Activated CD4-positive, alpha-beta T cell treated with anti-CD3 and anti-CD28 coated beads, Interleukin-2, amount 50 U/mL, for 24 hours (primary cell): ENCODE data around the gene ST6GALNAC1.

Experiments
- DNase-seq, 2 donors: peaks; one replicate each; pipeline ENCODE4 v3.0.0-alpha.2; 2020; ENCODE audit warnings: low read depth in 1 of 2, low spot score in 1 of 2

The ST6GALNAC1 gene

DNA sequence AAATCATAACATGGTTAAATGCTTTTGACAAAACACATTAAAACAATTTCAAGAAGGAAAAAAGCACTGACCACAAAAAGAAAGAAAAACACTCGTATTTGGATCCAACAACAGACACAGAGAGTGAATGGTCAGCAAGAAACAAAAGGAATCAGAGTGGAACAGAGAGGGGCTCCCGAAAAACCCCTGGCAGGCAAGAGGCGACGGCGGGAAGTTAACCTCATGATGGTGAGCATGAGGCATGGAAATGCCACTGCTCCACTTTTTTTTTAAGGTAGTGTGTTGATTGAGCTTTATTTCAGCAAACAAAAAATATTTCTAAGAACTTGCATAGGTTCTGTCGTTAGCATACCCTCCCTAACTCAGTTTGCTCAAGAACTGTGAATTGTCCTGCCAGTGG lies 32.1 kb upstream of the ST6GALNAC1 start:
- no peak for DNase-seq

DNA sequence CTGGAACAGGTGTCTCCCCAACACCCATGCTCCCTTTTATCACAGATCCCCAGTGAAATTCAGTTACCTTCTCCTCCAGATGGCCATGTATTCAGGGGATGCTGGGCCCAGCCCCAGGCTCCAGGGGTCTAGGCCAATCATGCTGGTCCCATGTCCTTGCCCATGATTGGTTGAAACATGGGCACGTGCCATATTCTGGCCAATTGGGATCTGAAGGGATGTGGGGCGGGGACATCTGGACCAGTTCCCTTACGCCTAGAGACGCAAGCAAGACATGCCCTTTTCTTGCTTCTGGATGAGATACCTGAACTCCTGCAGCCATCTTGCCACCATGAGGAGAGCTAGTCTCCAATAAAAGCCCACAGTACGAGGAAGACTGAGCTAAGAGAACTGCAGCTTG lies 31.0 kb upstream of the ST6GALNAC1 start:
- DNase-seq, result no peak

DNA sequence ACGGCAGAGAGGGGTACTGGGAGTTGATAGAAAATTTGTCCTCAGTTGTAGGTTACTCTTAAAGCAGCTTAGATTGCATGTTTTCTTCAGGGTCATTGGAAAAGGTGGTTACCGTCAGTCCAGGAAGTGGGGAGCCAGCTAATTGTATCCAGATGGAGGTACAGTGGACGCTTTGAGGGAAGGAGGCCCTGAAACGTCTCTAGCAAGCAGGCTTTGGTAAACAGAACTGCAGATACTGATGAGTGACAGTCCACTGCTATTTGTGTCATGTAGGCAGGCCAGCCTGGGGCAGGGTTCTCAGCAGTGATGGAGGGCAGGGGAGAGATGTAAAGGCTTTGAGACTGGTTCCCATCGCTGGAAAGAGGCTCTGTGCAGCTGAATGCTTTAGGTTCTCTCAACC lies 30.2 kb upstream of the ST6GALNAC1 start:
- no peak for DNase-seq

DNA sequence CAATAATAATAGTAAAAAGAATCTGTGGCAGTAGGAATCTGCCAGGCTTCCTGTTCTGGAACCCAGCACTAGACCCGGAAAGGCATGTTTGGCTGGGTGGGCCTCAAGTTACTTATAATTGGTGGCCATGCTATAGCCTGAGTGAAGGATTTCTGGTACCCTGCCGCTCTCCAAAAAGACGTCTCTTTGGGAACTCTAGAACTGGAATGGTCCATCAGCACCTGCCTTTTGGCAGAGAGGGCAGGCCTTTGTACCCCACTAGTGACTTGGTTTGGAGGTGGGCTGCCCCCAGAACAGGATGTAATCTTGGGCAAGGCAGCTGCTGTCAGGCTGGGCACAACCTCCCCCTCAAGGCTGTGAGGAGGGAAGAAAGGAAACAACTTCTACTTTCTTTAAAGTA lies 29.3 kb upstream of the ST6GALNAC1 start:
- DNase-seq, result no peak

DNA sequence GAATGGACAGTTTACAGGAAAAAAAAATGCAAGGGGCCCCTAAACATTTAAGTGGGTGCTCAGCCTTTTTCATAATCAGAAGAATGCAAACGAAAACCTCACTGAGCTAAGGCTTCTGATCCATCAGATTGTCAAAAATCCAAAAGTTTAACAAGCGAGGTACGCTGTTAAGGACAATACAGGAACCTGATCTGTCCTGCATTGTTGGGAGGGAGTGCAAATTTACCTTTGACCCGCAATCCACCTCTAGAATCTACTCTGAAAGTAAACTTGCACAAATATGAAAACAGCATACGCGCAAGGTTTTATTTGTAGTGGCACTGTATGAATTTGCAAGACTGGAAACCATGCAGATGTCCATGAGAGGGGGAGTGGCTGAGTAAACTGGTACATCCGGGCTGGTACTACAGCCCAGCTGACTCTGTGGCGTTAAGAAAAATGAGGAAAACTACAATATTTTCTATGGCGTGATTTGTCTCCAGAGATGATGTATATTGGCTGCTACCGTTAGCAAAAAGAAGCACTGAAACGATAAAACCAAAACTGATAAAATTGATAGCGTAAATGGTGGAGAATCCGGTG lies 28.8 kb upstream of the ST6GALNAC1 start:
- DNase-seq, result no peak

DNA sequence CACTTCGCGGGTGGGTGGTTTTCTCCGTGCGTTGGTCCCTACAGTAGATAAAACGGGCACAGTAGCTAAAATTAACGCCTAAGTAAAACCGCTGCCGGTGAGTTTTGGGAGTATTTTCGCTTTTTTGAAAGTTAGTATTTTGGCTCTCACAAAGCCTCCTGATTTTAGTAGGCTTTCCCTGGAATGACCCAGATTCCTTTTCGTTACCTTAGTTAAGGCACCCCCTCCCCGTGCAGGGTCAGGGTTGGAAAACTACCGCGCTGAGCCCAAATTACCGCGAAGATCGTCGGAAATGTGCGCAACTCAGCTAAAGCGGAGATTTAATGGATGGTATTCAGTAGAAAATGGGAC lies 28.3 kb upstream of the ST6GALNAC1 start:
- DNase-seq, result no peak

DNA sequence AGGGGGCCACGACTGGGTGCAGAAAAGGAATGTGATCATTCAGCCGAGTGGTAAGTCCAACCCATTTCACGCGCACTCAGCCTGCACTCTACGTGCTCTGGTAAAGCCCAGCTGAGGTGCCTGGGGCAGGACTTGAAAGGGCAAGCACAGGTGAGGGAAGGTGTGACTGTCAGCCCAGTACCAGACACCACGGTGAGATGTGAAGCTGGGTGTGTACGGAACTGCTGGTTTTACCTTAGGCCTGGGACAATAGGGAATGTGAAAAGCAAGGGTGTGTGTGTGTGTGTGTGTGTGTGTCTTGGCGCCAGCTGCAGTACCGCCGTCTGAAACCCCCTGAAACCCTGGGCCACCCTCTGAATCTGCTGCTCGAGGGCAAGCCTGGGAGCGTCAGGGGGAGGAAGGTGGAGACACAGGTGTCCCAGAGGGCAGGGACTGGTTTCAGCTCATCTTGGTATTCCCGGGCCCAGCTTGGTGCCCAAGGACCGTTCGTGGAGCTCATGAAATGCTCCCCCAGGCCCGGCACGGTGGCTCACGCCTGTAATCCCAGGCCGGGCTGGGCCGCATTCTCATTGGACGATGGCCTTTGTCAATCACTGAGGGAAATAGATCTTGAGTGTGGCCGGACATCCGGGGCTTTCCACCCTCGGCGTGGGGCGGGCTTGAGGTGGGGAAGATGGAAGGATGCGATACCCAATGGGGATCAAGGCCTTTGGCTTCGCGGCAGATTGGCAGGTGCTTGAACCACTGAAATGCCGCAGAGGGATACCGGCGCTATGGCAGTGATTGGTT lies 27.8 kb upstream of the ST6GALNAC1 start:
- peak; percentile 92 to 99 for DNase-seq

DNA sequence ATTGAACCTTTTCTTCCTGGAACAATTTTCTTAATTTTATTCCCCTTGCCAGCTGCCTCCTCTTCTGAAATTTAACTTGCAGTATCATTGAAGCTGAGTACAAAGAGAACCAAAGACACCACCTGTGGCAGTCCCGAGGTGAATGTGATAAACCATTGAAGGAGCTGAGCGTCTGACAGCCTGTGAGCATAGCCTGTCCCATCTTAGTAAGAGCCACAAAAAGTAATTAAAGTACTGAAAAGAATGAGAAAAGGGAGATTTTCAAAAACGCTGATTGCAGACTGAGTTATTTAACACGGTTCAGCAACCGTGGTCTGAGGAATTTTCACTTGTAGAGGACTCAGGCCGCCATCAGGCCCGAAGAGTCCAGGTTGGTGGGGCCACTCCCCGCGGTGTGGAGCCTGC lies 27.2 kb upstream of the ST6GALNAC1 start:
- DNase-seq, result no peak

DNA sequence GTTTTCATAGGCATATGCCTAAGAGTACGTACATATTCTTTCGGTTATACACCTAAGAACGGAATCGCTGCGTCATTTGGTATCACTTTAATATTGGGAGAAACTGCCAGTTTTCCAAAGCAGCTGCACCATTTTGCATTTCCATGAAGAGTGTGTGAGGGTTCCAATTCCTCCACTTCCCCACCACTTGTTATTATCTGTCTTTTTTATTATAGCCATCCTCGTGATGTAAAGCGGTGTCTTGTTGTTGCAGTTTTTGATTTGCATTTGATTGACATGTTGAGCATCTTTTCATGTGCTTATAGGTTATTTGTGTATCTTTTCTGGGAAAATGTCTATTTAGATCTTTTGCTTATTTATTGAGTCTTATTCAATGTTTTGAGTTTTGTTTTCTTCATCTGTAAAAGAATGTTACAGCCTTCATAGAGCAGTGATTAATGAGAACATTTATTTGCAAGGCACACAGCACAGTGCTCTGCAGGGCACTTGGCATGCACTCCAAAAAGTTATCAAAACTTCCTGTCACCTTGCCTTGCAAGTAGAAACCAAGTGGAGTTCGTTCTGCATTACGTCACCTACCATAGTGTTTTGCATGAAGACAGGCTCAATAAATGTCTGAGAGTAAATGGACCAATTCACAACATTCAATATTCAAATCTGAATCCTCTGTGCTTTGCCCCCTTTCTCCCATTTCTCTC lies 26.6 kb upstream of the ST6GALNAC1 start:
- DNase-seq, result no peak

DNA sequence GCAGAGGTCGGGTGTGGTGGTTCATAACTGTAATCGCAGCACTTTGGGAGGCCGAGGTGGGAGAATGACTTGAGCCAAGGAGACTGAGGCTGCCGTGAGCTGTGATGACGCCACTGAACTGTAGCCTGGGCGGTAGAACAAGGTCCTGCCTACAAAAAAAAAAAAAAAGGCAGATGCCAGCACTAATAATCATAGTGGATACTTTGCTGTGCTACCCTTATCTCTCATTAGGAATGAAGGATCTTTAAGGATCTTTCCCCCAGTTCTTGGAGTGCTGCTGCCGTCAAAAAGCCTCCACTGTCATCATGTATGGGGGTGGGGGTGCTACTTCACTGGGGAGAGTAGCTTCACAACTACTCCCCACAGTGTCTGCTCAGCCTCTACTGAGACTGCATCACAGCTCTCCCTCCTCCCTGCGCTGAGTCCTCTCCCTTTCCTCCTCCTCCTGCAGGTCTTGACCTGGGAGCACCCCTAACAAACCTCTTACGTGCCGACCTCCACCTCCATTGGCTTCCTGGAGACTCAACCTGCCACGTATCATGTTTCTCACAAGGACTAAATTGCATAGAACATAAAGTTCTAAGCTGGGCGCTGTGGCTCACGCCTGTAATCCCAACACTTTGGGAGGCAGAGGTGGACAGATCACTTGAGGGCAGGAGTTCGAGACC lies 24.4 kb upstream of the ST6GALNAC1 start:
- no peak for DNase-seq

DNA sequence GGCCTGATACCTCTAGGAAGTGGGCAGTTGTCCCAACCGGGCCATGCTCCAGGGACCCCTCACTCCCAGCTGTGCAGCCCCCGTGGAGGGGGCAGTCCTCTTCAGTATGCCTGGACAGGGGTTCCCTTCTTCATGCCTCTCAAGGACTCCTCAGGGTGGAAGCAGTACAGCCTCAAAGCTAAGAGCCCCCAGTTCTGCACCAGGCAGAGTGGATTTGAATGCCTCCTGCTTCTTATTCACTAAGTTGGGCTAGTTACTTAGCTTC lies 23.9 kb upstream of the ST6GALNAC1 start:
- DNase-seq, result no peak

DNA sequence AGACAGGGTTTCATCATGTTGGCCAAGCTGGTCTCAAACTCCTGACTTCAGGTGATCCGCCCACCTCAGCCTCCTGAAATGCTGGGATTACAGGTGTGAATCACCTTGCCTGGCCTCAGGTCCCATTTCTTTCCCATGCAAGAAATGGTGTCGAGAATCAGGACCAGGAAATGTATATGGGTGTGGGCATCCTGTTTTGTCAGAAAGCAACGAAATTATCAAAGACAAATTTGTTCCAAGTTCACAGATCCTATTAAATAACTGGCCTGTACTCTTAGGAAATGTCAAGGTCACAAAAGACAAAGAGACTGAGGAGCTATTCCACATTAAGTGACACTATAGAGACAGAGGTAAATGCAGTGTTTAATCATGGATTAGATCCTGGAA lies 17.1 kb upstream of the ST6GALNAC1 start:
- DNase-seq, result no peak

DNA sequence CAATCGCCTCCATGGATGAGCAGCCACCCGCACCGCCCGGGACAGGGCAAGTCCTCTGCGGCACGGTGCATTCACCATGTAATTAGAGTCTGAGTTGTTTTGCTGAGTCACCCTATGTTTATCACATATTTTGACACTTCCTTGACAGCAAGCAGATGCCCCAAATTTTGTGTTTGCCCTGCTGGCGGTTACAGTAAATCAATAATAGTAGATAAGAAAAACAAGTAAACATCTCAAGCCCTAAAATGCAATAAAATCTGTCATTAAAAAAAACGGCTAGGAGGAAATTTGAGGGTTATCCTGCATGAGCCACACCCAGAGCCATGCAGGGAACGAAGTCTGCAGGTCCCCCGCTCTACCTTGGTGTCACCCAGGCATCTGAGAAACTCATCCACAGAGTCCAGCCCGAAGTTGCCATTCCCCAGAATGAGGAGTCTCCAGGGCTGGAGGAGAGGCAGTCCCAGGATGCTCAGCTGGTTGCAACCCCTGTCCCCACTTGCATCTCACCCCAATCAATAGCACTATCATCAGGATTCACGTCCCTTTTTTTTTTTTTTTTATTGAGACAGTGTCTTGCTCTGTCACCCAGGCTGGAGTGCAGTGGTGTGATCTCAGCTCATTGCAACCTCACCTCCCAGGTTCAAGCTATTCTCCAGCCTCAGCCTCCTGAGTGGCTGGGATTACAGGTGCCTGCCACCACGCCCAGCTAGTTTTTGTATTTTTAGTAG lies 16.5 kb upstream of the ST6GALNAC1 start:
- no peak for DNase-seq

DNA sequence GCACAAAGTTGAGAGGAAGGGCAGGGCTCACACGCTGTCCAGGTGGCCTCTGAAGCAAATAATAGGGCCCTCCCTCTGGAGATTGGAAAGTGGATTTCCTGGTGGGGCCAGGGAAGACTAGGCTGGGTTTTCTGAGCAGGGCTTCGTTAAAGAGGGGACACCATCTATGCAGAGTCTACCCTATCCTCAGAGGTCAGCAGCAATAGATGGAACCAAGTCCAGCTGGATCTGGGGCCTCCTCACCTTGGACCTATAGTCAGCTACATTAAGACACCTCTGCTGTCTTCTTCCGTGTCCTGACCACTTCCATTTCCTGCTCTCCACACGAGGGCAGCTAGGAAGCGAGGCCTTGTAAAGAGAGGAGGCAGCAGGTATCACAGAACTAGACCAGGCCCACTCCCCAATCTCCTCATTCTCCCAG lies 14.7 kb upstream of the ST6GALNAC1 start:
- no peak for DNase-seq

DNA sequence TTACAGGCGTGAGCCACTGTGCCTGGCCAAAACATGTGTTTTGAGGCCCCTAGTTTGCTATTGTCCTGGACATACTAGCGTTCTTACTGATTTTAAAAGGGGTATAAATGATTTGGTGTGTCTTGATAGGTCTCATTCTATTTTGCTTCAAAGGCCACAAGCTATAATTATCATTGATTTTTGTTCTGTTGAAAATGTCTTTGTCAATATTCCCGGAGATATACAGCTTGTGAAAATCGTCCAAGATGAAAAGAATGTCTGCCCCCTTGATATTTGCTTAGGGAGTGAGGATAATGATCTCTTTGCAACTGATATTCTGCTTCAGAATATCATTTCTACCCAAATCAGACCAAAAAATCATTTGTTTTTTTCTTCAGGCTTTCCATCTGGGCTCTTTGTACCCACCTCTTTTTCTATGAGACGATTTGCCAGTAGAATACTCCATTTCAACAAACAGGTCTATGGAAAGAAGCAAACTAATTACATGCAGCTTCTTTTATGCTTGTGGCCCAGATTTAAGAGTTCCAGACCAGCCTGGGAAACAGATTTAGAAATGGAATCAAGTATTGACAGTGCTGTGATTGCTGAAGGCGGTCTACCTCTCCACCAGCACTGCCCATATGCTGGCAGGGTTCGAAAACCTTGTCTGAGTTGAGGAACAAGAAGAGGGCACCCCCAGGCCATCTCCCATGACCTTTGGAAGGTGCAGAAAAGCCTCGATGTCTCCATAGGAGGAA lies 14.1 kb upstream of the ST6GALNAC1 start:
- no peak for DNase-seq

DNA sequence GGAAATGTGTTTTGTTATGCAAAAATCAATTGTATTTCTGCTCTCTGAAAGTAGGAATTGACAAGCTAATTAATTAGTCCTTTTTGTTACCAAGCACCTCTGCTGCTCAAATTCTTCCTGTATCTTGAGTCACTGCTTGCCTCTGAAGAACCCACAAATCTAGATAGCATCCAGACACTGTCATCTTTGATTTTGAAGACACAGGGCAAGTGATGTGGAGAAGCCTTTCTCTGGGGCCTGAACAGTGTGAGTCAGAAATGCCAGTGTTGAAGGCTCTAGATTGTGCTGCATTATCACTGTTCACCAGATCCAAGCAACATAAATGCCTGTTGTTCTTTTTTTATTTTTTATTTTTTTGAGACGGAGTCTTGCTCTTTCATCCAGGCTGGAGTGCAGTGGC lies 10.9 kb upstream of the ST6GALNAC1 start:
- no peak for DNase-seq

DNA sequence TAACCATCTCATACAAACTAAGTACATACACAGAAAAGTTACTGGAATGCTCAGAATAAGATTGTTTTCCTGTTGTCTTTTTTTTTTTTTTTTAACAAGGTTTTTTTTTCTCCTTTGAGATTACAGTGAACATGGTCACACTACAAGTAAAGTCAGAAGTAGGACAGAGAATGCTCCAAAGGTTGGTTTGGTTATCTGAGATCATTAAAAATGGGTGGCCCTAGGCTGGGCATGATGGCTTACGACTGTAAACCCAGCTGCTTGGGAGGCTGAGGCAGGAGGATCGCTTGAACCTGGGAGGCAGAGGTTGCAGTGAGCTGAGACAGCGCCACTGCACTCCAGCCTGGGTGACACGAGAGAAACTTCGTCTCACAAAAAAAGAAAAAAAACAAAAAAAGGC lies 6.9 kb upstream of the ST6GALNAC1 start:
- DNase-seq, result no peak

DNA sequence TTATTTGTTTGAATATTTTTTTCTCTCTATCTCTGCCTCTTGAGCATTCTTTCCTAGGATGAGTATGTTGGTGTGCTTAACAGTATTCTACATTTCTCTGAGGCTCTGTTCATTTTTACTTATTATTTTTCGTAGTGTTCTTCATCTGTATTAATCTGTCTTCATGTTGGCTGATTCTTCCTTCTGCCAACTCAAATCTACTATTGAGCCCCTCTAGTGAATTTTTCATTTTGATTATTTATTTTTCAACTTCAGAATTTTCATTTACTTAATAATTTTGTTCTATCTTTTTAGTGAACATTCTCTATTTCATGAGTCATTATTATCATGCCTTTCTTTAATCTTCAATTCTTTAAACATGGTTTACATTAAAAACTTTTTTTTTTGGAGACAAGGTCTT lies 3.2 kb upstream of the ST6GALNAC1 start:
- no peak for DNase-seq

DNA sequence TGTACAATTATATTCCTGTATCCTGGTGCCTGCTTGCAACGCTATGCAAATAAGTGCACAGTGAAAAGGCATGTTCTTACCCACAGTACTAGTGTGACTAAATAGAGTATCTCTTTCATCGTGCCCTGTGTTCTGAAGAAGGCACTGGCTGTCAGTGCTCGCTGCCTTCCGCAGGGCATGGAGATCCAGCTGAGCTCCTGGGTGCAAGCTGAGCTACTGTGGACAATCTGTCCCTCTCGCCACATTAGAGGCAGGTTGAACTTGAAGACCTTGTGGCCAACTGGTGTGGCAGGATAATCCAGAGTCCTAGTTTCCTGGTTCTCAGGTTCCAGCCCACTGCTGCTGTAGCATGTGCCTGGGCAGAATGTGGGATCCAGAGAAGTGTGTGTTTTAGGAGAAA lies 1.9 kb upstream of the ST6GALNAC1 start:
- no peak for DNase-seq

DNA sequence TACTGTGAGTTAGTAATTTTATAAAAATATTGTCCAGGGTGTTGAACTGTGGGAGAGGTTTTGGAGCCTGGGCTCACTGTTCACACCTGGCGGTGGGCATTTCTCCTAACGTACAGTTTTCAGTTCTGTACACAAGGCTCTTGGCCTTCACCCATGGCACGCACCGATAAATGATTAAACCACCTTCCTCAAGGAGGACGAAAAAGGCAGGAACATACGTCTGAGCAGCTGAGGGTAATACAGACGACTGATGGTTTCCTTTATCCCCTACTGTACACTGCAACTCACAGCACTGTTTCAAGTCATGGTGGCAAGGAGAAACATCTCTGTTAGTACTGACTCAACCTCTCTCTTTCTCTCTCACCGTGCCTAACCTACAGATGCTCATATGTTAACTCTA lies 1.4 kb upstream of the ST6GALNAC1 start:
- DNase-seq, result no peak

DNA sequence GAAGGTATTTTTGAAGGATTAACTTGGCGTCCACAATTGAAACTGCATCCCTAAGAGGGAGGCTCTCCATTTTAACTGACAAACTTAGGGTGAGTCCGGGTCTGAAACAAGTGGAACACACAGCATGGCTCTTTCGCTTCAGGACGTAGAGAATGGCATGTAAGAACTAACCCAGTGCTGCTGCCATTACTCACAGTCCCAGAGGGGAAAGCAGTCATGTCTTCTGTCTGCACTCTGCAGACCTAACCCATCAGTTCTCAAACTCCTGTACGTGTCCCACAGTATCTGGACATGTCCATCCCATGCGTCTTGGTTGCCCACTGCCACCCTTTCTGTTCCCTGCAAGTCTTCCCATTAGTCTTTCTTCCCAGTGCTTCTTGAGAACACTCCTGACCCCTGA lies 563 bp downstream of the ST6GALNAC1 start:
- no peak for DNase-seq
